ENCODE results near the gene AEN. TPM values are rescaled to one million over a fixed set of nuclear protein-coding genes. Genes with fewer than 3 reads are reported as not detected.

The AEN gene
- total and polyA plus RNA-seq, 2 of the 8 experiments (the other 6 are each of a cell fraction or from before 2014, with no cell fraction given) = 112 to 122 TPM

- H3K27me3 ChIP-seq (replicated peaks in 1 of 4; ENCODE audit: control insufficient read depth in 3 of 4, extremely low read depth in 1 of 4, insufficient read depth in 3 of 4, low read length in 3 of 4) = no peaks in the 10 kb centered on the region
- no peaks in the 10 kb centered on the region for H3K9me3 ChIP-seq (ENCODE audit: insufficient read depth in 2 of 2, low read depth in 1 of 2, low read length in 1 of 2)
- no peak overlapping the region for H3K56ac ChIP-seq (replicated peaks; ENCODE audit: insufficient read length, low read depth, low read length)
- H3K4me3 ChIP-seq (ENCODE audit: extremely low read depth in 1 of 4, insufficient read depth in 2 of 4, low read depth in 3 of 4, low read length in 4 of 4) = no peak overlapping the region
- TF ChIP-seq POLR2AphosphoS5 (IDR thresholded peaks at IDR 0.05; ENCODE audit: low read depth, low read length) (peak; percentile 39; the same call in 1 of the 2 replicates), FOSL1 (IDR thresholded peaks at IDR 0.05; ENCODE audit: insufficient read depth, low read depth, low read length) (no peak), BCL11A (IDR thresholded peaks at IDR 0.05; ENCODE audit: low read depth in 2 of 2, low read length in 2 of 2) (no peak)
- ChIA-PET POLR2A (ENCODE audit: partially characterized antibody) (interaction anchor here (1.0 to 7.5 kb wide), 6 partner anchors 6 to 147 kb away, joined by 4 to 61 read pairs (median 6); no protein-coding TSS in a partner anchor), CTCF (ENCODE audit: partially characterized antibody) (interaction anchor here (1.1 to 1.5 kb wide), 2 partner anchors 11 kb away, joined by 4 read pairs; partner anchors contain the start of gene ISG20)
- no peak overlapping the region for H2BK12ac ChIP-seq (ENCODE audit: low read depth, low read length)
- H3K79me1 ChIP-seq (ENCODE audit: low read depth, low read length) = peaks cover 30% of the 10 kb centered on the region; the same call in 1 of the 2 replicates
- H4K8ac ChIP-seq (ENCODE audit: extremely low read depth, insufficient read depth, low read length) = no peak overlapping the region
- FAIRE-seq (no peak), DNase-seq (ENCODE audit: low read depth in 1 of 2, low spot score in 2 of 2) (no peak)
- H3K27ac ChIP-seq (ENCODE audit: low read depth, low read length) = no peak overlapping the region
- H4K5ac ChIP-seq (ENCODE audit: insufficient read length, low read depth, low read length) = no peak overlapping the region
- no peak overlapping the region for H4K91ac ChIP-seq (replicated peaks; ENCODE audit: insufficient read length, low read length)
- no peak overlapping the region for H3K4me2 ChIP-seq (ENCODE audit: insufficient read depth in 1 of 2, low read depth in 2 of 2, low read length in 2 of 2)
- H3K9ac ChIP-seq (replicated peaks in 1 of 4; ENCODE audit: extremely low read depth in 1 of 4, low read depth in 3 of 4, low read length in 3 of 4) = no peak overlapping the region
- H3K14ac ChIP-seq (ENCODE audit: insufficient read length) = no peak overlapping the region
- peaks cover 5% of the 10 kb centered on the region; the same call in 1 of the 2 replicates for H3K23me2 ChIP-seq (ENCODE audit: low read depth, low read length)
- no peak overlapping the region for H3K4ac ChIP-seq (replicated peaks; ENCODE audit: insufficient read length, low read depth, low read length)
- no peak overlapping the region for H2BK120ac ChIP-seq (replicated peaks; ENCODE audit: low read depth, low read length)
- peaks cover 10 to 23% (median 13%) of the 10 kb centered on the region in 4 experiments for H3K4me1 ChIP-seq (replicated peaks in 1 of 4; ENCODE audit: control insufficient read depth in 3 of 4, insufficient read depth in 4 of 4, low read length in 3 of 4)
- no peak overlapping the region for H3K23ac ChIP-seq (ENCODE audit: insufficient read length)
- H3K18ac ChIP-seq (ENCODE audit: extremely low read depth, low read length) = no peak overlapping the region
- H2BK20ac ChIP-seq (ENCODE audit: low read length) = no peak overlapping the region
- peaks cover 51 to 74% of the 10 kb centered on the region in 2 experiments for H3K79me2 ChIP-seq (ENCODE audit: control insufficient read depth in 1 of 2, insufficient read depth in 2 of 2, low read length in 2 of 2)
- peaks cover 75 to 77% of the 10 kb centered on the region in 2 experiments for H4K20me1 ChIP-seq (replicated peaks in 1 of 2; ENCODE audit: control insufficient read depth in 1 of 2, insufficient read depth in 2 of 2, low read length in 2 of 2)
- no peak overlapping the region for H2AK5ac ChIP-seq (ENCODE audit: low read depth, low read length)
- no peak overlapping the region for H2AFZ ChIP-seq (ENCODE audit: low read length)
- WGBS, 2 experiments (ENCODE audit: extremely low coverage in 1 of 2, insufficient coverage in 1 of 2, insufficient read length in 1 of 2, insufficient replicate concordance in 2 of 2, low coverage in 1 of 2, low lambda C conversion rate in 2 of 2, missing lambda C conversion rate in 1 of 2) = 94% methylated on average over 1 of the region's 1 CpG; no CpG with 5 or more reads in 1 of the 2 experiments
- H2BK5ac ChIP-seq (ENCODE audit: low read depth, low read length) = no peak overlapping the region
- H3K36me3 ChIP-seq (ENCODE audit: control insufficient read depth in 2 of 4, insufficient read depth in 4 of 4, low read length in 3 of 4) = peaks cover 51 to 83% (median 71%) of the 10 kb centered on the region in 4 experiments
- H2BK15ac ChIP-seq (ENCODE audit: low read length) = no peak overlapping the region
Observed at GRCh38 chr15:88627463-88627862, 6.3 kb downstream of the AEN start.
